Activated T-cell treated with anti-CD3 and anti-CD28 coated beads, Interleukin-2, amount 50 U/mL, for 72 hours (primary cell): ENCODE data around the gene CFAP46. TPM values are rescaled to one million over a fixed set of nuclear protein-coding genes. Genes with fewer than 3 reads are reported as not detected.
"Not testable (repeated sequence)": the region's sequence is repeated elsewhere in the genome, so short reads cannot be mapped to it uniquely, and the experiment has no call there.

Experiments used
- ATAC-seq, 2 donors: fragments of 150-1000 bp; cut with Tn5 transposase; replicated peaks in 1 of 2; 2 replicates each; pipeline ENCODE4 v1.10.0; 2021; ENCODE audit warnings: moderate library complexity in 2 of 2, mild to moderate bottlenecking in 1 of 2
- DNase-seq, 2 donors: peaks; one replicate each; pipeline ENCODE4 v3.0.0; 2021 to 2022; ENCODE audit warnings: mixed read lengths in 1 of 2
- H3K27ac Mint-ChIP-seq: one replicate; pipeline ENCODE4 v1.8.0; 2022; ENCODE audit warnings: mild to moderate bottlenecking, moderate library complexity, mixed read lengths
- H3K27me3 Mint-ChIP-seq: one replicate; pipeline ENCODE4 v1.8.0; 2022; ENCODE audit warnings: low read depth, mixed read lengths
- H3K36me3 Mint-ChIP-seq, 2 donors: one replicate each; pipeline ENCODE4 v1.8.0; 2022; ENCODE audit warnings: mixed read lengths in 2 of 2, mild to moderate bottlenecking in 1 of 2; ENCODE audit not compliant: insufficient read depth in 2 of 2
- H3K4me1 Mint-ChIP-seq: one replicate; pipeline ENCODE4 v1.8.0; 2022; ENCODE audit warnings: low read depth, mixed read lengths
- H3K4me3 Mint-ChIP-seq, 2 donors: one replicate each; pipeline ENCODE4 v1.8.0; 2022; ENCODE audit warnings: mild to moderate bottlenecking in 2 of 2, mixed read lengths in 2 of 2, moderate library complexity in 2 of 2
- H3K9me3 Mint-ChIP-seq, 2 donors: one replicate each; pipeline ENCODE4 v1.8.0; 2022; ENCODE audit warnings: mixed read lengths in 2 of 2
- total RNA-seq, 2 donors: library from RNA; stranded (reverse); gene quantifications; one replicate each; pipeline ENCODE4 v1.2.3, GENCODE V29; 2022

The CFAP46 gene
- total RNA-seq, 2 donors from 2014 or later, result 0.16 to 0.26 TPM

DNA sequence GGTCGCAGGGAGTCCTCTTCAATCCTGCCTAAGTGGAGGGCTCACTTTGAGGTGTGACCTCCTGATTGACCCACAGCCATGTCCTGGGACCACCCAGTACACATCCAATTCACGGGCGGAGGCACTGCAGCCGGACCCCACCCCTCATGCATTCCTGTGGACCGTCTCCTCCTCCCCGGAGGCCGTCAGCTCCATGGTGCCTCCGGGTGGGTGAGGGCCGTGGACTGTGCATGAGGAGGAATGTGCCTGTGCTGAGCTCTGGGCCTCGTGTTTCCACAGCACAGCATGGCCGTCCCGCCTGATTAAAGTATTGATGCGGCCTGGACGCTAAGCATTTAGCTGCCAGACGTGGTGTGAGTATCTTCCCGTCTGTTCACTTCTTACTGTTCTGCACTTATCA, 52.8 kb downstream of the CFAP46 start:
- peaks cover 35% of the 10 kb centered on the region for H3K27me3 Mint-ChIP-seq
- H3K9me3 Mint-ChIP-seq, result no peaks in the 10 kb centered on the region
- ATAC-seq (no peak), DNase-seq (no peak)
- H3K4me3 Mint-ChIP-seq, result no peak overlapping the region
- no peaks in the 10 kb centered on the region for H3K36me3 Mint-ChIP-seq
- no peak overlapping the region for H3K27ac Mint-ChIP-seq
- no peaks in the 10 kb centered on the region for H3K4me1 Mint-ChIP-seq

- H3K4me3 Mint-ChIP-seq, result no peak overlapping the region
- ATAC-seq, result no peak
- H3K36me3 Mint-ChIP-seq, result no peaks in the 10 kb centered on the region
- no peak overlapping the region for H3K27ac Mint-ChIP-seq
- no peak for DNase-seq
- H3K4me1 Mint-ChIP-seq, result no peaks in the 10 kb centered on the region
- H3K9me3 Mint-ChIP-seq, result no peaks in the 10 kb centered on the region
- H3K27me3 Mint-ChIP-seq, result peaks cover 30% of the 10 kb centered on the region
Measured at GRCh38 chr10:132888898-132889490, 53.4 kb downstream of the CFAP46 start.

DNA sequence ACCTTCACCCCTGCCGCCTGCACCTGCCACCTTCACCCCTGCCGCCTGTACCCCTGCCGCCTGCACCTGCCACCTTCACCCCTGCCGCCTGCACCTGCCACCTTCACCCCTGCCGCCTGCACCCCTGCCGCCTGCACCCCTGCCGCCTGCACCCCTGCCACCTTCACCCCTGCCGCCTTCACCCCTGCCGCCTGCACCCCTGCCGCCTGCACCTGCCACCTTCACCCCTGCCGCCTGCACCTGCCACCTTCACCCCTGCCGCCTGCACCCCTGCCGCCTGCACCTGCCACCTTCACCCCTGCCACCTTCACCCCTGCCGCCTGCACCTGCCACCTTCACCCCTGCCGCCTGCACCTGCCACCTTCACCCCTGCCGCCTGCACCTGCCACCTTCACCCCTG, 53.9 kb downstream of the CFAP46 start:
- H3K27me3 Mint-ChIP-seq, result peaks cover 25% of the 10 kb centered on the region
- not testable (repeated sequence) for H3K36me3 Mint-ChIP-seq, H3K4me1 Mint-ChIP-seq, DNase-seq, ATAC-seq, H3K4me3 Mint-ChIP-seq, H3K9me3 Mint-ChIP-seq, H3K27ac Mint-ChIP-seq

- H3K4me3 Mint-ChIP-seq, result no peak overlapping the region
- peaks cover 6% of the 10 kb centered on the region for H3K27me3 Mint-ChIP-seq
- no peak for DNase-seq
- no peak for ATAC-seq
- no peak overlapping the region for H3K27ac Mint-ChIP-seq
- no peaks in the 10 kb centered on the region for H3K36me3 Mint-ChIP-seq
- H3K9me3 Mint-ChIP-seq, result no peaks in the 10 kb centered on the region
- no peaks in the 10 kb centered on the region for H3K4me1 Mint-ChIP-seq
Measured at GRCh38 chr10:132886211-132887099, 55.9 kb downstream of the CFAP46 start.

- DNase-seq (no peak), ATAC-seq (no peak)
- Mint-ChIP-seq H3K4me1 (no peaks in the 10 kb centered on the region), H3K27ac (no peak overlapping the region), H3K9me3 (no peaks in the 10 kb centered on the region), H3K4me3 (no peak overlapping the region), H3K27me3 (peaks cover 6% of the 10 kb centered on the region), H3K36me3 (no peaks in the 10 kb centered on the region)
Measured at GRCh38 chr10:132885451-132886210, 56.7 kb downstream of the CFAP46 start.

DNA sequence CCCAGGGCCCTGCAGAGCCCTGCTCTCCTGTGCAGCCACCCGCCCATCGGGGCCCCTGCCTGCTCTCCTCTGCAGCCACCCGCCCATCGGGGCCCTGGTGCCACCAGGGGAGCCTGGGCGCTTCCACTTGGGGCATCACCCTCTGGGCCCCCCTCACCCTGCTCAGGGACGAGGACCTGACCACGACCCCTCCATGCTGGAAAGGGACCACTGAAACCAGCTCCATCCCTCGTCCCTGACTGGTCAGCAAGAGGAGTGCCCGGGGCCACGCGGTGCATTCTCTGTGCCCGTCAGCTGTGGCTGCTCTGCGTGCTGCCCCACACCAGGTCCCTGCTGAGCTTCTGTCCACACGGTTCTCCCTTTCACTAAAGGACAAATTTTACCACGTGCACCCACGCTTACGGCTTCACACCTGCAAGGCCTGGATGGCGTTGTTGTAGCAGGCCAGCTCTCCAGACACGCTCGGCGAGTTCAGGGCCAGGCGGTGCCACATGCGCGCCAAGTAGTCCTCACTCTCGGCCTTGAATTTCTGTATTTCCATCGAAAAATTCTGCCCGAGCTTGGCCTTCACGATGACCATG, 57.6 kb downstream of the CFAP46 start:
- ATAC-seq (no peak), DNase-seq (no peak)
- H3K4me1 Mint-ChIP-seq, result no peaks in the 10 kb centered on the region
- H3K36me3 Mint-ChIP-seq, result no peaks in the 10 kb centered on the region
- H3K27me3 Mint-ChIP-seq, result peaks cover 6% of the 10 kb centered on the region
- no peak overlapping the region for H3K27ac Mint-ChIP-seq
- no peaks in the 10 kb centered on the region for H3K9me3 Mint-ChIP-seq
- H3K4me3 Mint-ChIP-seq, result no peak overlapping the region

- DNase-seq (no peak), ATAC-seq (no peak)
- Mint-ChIP-seq H3K4me1 (no peaks in the 10 kb centered on the region), H3K4me3 (no peak overlapping the region), H3K36me3 (no peaks in the 10 kb centered on the region), H3K27ac (no peak overlapping the region), H3K9me3 (no peaks in the 10 kb centered on the region), H3K27me3 (peaks cover 7% of the 10 kb centered on the region)
Measured at GRCh38 chr10:132884041-132884440, 58.3 kb downstream of the CFAP46 start.

GRCh38 chr10:132883391-132883881, 58.9 kb downstream of the CFAP46 start:
- no peak overlapping the region for H3K27ac Mint-ChIP-seq
- DNase-seq (no peak), ATAC-seq (no peak)
- no peaks in the 10 kb centered on the region for H3K9me3 Mint-ChIP-seq
- H3K4me1 Mint-ChIP-seq, result no peaks in the 10 kb centered on the region
- no peaks in the 10 kb centered on the region for H3K36me3 Mint-ChIP-seq
- H3K27me3 Mint-ChIP-seq, result peaks cover 13% of the 10 kb centered on the region
- no peak overlapping the region for H3K4me3 Mint-ChIP-seq

- no peak for DNase-seq
- Mint-ChIP-seq H3K36me3 (no peaks in the 10 kb centered on the region), H3K4me3 (no peak overlapping the region), H3K27me3 (peaks cover 14% of the 10 kb centered on the region), H3K9me3 (no peaks in the 10 kb centered on the region), H3K27ac (no peak overlapping the region), H3K4me1 (no peaks in the 10 kb centered on the region)
- ATAC-seq, result no peak
Measured at GRCh38 chr10:132882069-132882951, 60.1 kb downstream of the CFAP46 start.

DNA sequence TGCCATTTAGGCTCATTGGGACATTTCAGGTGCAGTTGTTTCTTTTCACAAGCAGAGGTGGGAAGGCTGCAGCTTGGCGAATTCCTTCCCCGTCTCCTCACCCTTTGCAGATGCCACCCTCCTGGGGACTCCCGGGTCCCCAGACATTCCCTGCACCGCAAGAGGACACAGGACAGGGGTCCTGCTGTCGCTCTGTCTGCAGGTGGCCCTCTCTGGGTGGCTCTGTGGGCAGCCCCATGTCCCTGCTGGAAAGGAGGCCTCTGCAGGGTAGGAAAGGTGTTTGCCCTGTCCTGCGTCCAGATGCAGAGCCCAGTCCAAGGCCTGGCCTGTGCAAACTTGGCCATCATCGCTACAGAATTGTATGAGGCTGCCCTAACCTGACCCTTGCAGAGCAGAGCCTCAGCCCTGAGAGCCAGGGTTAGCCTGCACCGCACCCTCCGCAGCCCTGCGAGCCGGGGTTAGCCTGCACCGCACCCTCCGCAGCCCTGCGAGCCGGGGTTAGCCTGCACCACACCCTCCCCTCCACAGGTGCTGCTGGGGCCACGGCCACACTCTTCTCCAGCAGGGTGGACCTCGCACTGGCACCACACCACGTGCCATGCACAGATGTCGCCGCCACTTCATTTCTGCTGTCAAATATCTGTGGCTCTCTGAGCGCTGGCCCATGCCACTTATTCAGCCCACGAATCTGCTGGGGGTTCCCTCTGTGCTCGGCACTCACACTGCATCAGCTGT, 61.0 kb downstream of the CFAP46 start:
- DNase-seq (no peak), ATAC-seq (no peak)
- H3K36me3 Mint-ChIP-seq, result no peaks in the 10 kb centered on the region
- no peak overlapping the region for H3K27ac Mint-ChIP-seq
- H3K27me3 Mint-ChIP-seq, result peaks cover 7% of the 10 kb centered on the region
- H3K4me3 Mint-ChIP-seq, result no peak overlapping the region
- H3K4me1 Mint-ChIP-seq, result no peaks in the 10 kb centered on the region
- no peaks in the 10 kb centered on the region for H3K9me3 Mint-ChIP-seq

DNA sequence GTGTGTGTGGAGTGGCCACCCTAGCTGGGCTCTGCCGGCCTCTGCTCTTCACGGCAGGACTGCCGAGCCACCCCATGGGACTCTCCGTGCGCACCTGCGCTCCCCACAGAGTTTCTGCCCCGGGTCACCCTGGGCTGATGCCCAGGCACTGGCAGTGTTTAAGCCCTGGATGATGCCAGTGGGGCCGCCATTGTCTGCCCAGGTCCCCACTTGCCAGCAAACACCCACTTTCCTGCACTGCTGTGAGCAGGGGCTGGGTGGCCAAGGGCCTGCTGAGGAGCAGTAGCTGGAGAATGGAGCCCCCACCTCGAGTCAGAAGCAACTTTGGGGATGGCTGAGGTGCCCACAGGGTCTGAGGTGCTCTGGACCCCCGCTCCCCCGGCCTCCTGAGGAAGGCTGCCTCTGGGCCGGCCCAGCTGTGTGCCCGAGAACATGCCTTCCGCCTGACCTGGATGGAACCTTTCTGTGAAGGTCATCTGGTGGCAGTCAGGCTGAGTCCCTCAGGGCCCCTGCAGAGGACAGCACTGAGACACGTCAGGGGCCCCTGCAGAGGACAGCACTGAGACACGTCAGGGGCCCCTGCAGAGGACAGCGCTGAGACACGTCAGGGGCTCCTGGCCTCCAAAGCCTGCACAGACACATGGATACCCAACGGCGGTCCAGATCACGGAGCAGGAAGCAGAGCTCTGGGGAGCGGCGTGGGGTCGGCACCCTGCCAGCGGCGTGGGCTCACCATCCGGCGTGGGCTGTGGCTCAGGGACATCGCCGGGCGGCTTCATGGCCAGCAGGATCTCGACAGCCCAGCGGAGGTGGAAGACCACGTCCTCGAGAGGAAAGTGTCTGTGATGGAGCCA, 62.0 kb downstream of the CFAP46 start:
- Mint-ChIP-seq H3K27ac (no peak overlapping the region), H3K4me1 (no peaks in the 10 kb centered on the region), H3K9me3 (peaks cover 0 to under 1% of the 10 kb centered on the region in 2 donors), H3K36me3 (no peaks in the 10 kb centered on the region), H3K4me3 (no peak overlapping the region), H3K27me3 (peaks cover 10% of the 10 kb centered on the region)
- ATAC-seq (no peak), DNase-seq (no peak)
